HepG2 (cell line): ENCODE results near the gene MEGF6. TPM values are rescaled to one million over a fixed set of nuclear protein-coding genes. Genes with fewer than 3 reads are reported as not detected.
A peak's percentile ranks its signal among the peaks of the same experiment; 100 is the strongest.

Source experiments
- BHLHE40 ChIP-seq: IDR thresholded peaks from 2 replicates; pipeline ENCODE4 v1.6.1; 2011; ENCODE audit warnings: low read length, improper control_type of control experiment
- DPF2 ChIP-seq: sonication (generic); formaldehyde crosslinking; IDR thresholded peaks from 2 replicates; pipeline ENCODE4 v1.4.0; 2020; ENCODE audit warnings: mild to moderate bottlenecking, low read depth, missing genetic modification reagents, borderline replicate concordance
- HNF1A ChIP-seq, 2 experiments: sonication (generic) in 1 of 2; formaldehyde crosslinking in 1 of 2; IDR thresholded peaks; 2 replicates each; pipeline versions ENCODE4 v1.4.0 to v1.6.1; 2016 to 2020; ENCODE audit warnings: borderline replicate concordance in 1 of 2, low read depth in 1 of 2, mild to moderate bottlenecking in 1 of 2, missing genetic modification reagents in 1 of 2
- HNF4A ChIP-seq: sonication (generic); formaldehyde crosslinking; IDR thresholded peaks from 2 replicates; pipeline ENCODE4 v1.4.0; 2020; ENCODE audit warnings: missing genetic modification reagents
- KDM5B ChIP-seq: sonication (generic); formaldehyde crosslinking; IDR thresholded peaks from 2 replicates; pipeline ENCODE4 v1.4.0; 2020; ENCODE audit warnings: missing genetic modification reagents, mild to moderate bottlenecking, borderline replicate concordance
- LBX2 ChIP-seq: sonication (generic); formaldehyde crosslinking; IDR thresholded peaks from 2 replicates; pipeline ENCODE4 v1.5.0; 2020; ENCODE audit warnings: missing genetic modification reagents, mild to moderate bottlenecking, borderline replicate concordance
- NCOA5 ChIP-seq: sonication (generic); formaldehyde crosslinking; IDR thresholded peaks from 2 replicates; pipeline ENCODE4 v1.4.0; 2020; ENCODE audit warnings: missing genetic modification reagents
- TRIM24 ChIP-seq: sonication (generic); formaldehyde crosslinking; IDR thresholded peaks from 2 replicates; pipeline ENCODE4 v1.8.0; 2022; ENCODE audit warnings: mild to moderate bottlenecking, missing genetic modification reagents
- ZNF275 ChIP-seq: sonication (generic); formaldehyde crosslinking; IDR thresholded peaks from 2 replicates; pipeline ENCODE4 v1.8.0; 2022; ENCODE audit warnings: missing genetic modification reagents, mild to moderate bottlenecking, inconsistent platforms, borderline replicate concordance
- ZNF281 ChIP-seq: sonication (generic); formaldehyde crosslinking; IDR thresholded peaks from 2 replicates; pipeline ENCODE4 v1.4.0; 2020; ENCODE audit warnings: missing genetic modification reagents, borderline replicate concordance
- ZNF83 ChIP-seq: sonication (generic); formaldehyde crosslinking; IDR thresholded peaks from 2 replicates; pipeline ENCODE4 v1.4.0; 2020; ENCODE audit warnings: missing genetic modification reagents, mild to moderate bottlenecking, borderline replicate concordance
- ZSCAN5A ChIP-seq: sonication (generic); formaldehyde crosslinking; IDR thresholded peaks from 2 replicates; pipeline ENCODE4 v1.8.0; 2022; ENCODE audit warnings: mild to moderate bottlenecking, missing genetic modification reagents, borderline replicate concordance
- ZXDC ChIP-seq: sonication (generic); formaldehyde crosslinking; IDR thresholded peaks from 2 replicates; pipeline ENCODE4 v1.5.0; 2020; ENCODE audit warnings: mild to moderate bottlenecking, missing genetic modification reagents
- polyA plus RNA-seq, 8 experiments: library from polyadenylated mRNA; depleted of rRNA in 3 of 8; stranded (reverse) in 7 of 8; unstranded in 1 of 8; fragments of >200 nt; fragmentation: Illumina TruSeq in 4 of 8; extraction: Trizol in 4 of 8; gene quantifications; 2 replicates each; pipeline versions ENCODE4 v1.2.1 to v1.2.3, GENCODE V29; 2011 to 2016; ENCODE audit warnings: low read depth in 4 of 8, missing spikeins in 1 of 8, mixed read lengths in 1 of 8; ENCODE audit not compliant: insufficient read depth in 1 of 8
- total RNA-seq, 5 experiments: library from RNA; depleted of rRNA; stranded (reverse); fragments of >200 nt; fragmentation: Illumina TruSeq; extraction: Trizol; gene quantifications; 2 replicates each; pipeline ENCODE4 v1.2.3, GENCODE V29; 2016; ENCODE audit warnings: low read depth in 1 of 5

Gene MEGF6
- total and polyA plus RNA-seq, 2 of the 13 experiments (the other 11 are each of a cell fraction or from before 2014, with no cell fraction given), result 1.9 TPM

GRCh38 chr1:3454811-3455618 lies 156.3 kb downstream of the MEGF6 start (continued):
- no peak for TF ChIP-seq ZXDC
- no peak for TF ChIP-seq ZSCAN5A
- no peak for TF ChIP-seq LBX2 (CRISPR knock-in tag)
- no peak for TF ChIP-seq TRIM24 (CRISPR knock-in tag)
- no peak for TF ChIP-seq DPF2
- peak; percentile 61; the same call in 1 of the 2 replicates for TF ChIP-seq KDM5B (CRISPR knock-in tag)
- no peak for TF ChIP-seq NCOA5 (CRISPR knock-in tag)
- TF ChIP-seq HNF1A (IDR thresholded peaks at IDR 0.05; ENCODE audit: low read depth), result no peak; the same call in 1 of the 2 replicates
- TF ChIP-seq HNF1A (CRISPR knock-in tag; IDR thresholded peaks at IDR 0.05; ENCODE audit: borderline replicate concordance), result peak; percentile 34; the same call in 1 of the 2 replicates
- peak; percentile 99 for TF ChIP-seq ZNF281 (CRISPR knock-in tag)
- TF ChIP-seq ZNF275, result 0 out of 2 replicates have a peak, but pooled peaks have one; percentile 12
- no peak for TF ChIP-seq ZNF83
- no peak for TF ChIP-seq BHLHE40
- peak; percentile 88 for TF ChIP-seq HNF4A (CRISPR knock-in tag)
